GM21360 (cell line): Measurements from ENCODE around the gene ANO3.
A peak's percentile ranks its signal among the peaks of the same experiment; 100 is the strongest.
"Not testable (repeated sequence)": the region's sequence is repeated elsewhere in the genome, so short reads cannot be mapped to it uniquely, and the experiment has no call there.

ENCODE experiments used
- ATAC-seq: cut with Tn5 transposase; IDR thresholded peaks from one replicate; pipeline ENCODE4 v1.9.1; 2021; ENCODE audit warnings: mild to moderate bottlenecking, moderate library complexity; ENCODE audit not compliant: unreplicated experiment

Gene ANO3

GRCh38 chr11:26331911-26332571, at the start of gene ANO3:
Gene ANO3 (plus strand): TSS chr11:26332130. CDS start chr11:26332276, 146 bp downstream.
- peak; percentile 98 for ATAC-seq

GRCh38 chr11:26283852-26284408, 48.0 kb upstream of the ANO3 start:
- ATAC-seq = no peak

DNA sequence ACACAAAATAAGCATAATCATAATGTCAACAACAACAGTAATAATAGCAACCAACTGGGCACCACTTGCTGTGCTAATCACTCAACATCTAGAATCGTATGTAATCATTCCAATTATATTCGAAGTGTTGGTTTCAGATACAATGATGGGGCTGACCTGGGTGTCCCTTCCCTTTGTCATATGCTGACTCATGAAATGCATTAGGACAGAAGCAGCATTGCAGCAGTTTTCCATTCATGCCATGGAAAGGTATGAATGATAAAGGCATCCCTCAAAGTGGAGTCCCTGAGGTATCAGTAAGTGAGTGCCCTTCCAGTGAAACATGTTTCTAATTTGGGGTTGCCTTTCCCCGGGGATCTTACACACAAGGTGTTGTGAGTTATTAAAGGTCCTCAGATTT, 46.3 kb upstream of the ANO3 start:
- ATAC-seq = no peak

GRCh38 chr11:26286472-26287066, 45.4 kb upstream of the ANO3 start:
- ATAC-seq = no peak

- no peak for ATAC-seq
Observed at GRCh38 chr11:26287067-26287518, 44.8 kb upstream of the ANO3 start.

GRCh38 chr11:26297189-26297975, 34.5 kb upstream of the ANO3 start:
- ATAC-seq = peak; percentile 90

DNA sequence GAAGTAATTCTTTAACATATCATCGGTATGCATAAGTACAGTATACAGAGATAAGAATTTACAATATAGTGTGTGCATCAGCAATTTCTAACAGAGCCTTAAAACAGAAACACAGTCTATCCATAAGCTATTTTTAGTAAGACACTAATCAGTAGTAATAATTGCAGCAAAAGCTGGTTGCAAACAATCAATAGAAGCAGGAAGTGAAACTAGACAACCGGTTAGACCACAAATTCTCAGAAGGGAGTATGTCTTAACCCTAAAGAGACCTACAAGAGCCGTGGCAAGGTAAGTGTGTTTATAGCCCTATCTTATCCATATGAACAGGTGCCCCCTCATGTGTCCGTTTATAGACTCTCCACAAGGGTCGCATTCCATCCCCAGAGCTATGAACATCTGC, 15.6 kb upstream of the ANO3 start:
- ATAC-seq = not testable (repeated sequence)

GRCh38 chr11:26319906-26320305, 12.0 kb upstream of the ANO3 start:
- ATAC-seq = no peak

GRCh38 chr11:26321516-26321915, 10.4 kb upstream of the ANO3 start:
- no peak for ATAC-seq

GRCh38 chr11:26322335-26323067, 9.4 kb upstream of the ANO3 start:
- no peak for ATAC-seq

- no peak for ATAC-seq
Observed at GRCh38 chr11:26323837-26324236, 8.1 kb upstream of the ANO3 start.

- ATAC-seq = no peak
Observed at GRCh38 chr11:26324270-26324669, 7.7 kb upstream of the ANO3 start.

DNA sequence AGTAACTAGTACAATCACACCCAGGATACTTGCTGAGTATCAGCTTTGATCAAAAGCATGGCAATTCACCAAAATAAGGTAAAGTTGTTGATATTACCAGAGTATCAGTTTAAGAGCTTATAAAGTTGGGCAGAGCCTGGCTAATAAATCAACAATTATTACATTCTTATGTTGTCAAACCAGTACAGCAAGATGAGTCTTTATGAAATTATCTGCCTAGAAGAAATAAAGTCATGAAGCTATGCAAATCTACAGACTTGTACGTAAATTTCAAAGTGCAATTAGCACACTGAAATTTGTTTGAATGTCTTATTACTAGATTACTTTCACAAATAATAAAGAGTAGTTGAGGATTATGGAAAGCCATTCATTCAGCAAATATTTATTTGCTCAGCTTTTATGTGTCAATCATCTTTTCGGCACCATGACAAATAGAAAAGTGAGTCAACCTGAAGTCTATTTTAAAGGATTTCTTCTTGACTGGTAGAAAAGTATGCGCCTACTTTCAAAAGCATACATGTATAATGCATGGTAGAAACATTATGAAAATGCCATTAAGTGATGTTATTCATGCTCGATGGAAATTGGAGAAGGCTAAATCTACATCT, 5.0 kb upstream of the ANO3 start:
- ATAC-seq = no peak

DNA sequence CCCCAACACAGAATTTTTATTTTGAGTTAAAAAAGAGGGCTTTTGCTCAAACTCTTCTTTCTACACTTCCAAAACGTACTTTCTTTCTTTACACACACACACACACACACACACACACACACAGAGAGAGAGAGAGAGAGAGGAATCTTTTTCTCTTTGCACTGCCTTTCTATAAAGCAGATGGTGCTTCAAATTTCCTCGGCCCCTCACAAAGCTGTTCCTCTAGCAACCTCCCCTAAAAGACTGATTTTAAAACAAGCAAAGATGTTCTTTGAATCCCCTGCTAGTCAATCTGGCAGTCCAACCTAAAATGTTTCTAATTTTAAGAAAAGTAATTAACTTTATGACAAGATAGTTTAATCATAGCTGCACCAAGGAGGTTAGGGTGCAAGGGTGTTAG, 2.7 kb upstream of the ANO3 start:
- ATAC-seq = no peak

DNA sequence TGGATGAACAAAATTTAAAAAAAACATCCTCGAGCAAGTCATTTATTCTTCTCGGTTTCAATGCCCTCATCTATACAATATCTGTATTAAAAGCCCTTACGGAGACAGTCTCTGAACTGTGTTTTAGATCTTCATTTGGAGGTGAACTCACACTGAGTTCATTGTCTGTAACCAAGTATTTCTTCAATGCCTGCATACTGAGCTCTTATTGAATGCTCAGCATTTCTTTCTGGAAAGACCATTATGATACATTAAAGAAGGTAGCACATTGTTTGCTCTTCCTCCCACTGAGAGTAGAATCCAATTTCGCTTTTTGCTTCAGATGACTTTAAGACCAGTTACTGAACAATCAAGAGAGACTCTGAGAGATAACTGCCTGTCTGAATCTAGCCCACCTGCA, 1.7 kb upstream of the ANO3 start:
- no peak for ATAC-seq

DNA sequence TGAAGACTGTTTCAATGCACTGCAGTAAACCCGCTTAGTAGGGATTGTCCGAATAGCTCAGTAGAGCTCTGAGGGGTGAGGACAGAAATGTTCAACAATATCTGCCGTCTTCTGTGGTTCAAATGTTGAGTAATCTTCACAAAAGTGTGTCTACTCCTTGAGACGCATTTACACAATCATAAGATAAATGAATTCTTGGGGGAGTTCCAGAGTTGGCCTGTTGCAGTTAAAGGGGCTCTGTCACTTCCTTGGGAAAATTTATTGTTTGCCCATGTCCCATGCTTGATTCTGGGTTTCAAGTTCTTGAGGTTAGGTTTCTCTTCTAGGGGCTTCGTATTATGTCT, 614 bp downstream of the ANO3 start:
- no peak for ATAC-seq

DNA sequence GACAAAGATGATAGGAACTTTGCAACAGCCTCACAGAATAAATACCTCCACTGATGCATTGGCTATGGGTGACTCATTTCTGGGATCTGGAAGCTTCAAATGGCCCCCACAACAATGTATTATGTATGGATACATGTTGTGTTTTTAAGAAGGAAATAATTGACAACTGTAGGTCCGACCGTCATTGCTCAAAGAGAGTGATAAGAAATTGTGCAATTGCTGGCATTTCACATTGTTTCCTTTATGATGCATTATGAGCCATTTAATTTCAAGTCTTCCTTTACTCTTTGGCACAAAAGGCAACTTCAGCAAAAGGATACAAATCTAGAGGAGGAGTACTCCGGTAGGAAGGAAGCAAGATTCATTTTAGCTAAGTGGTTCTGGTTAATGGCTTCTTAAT, 2.0 kb downstream of the ANO3 start:
- no peak for ATAC-seq

DNA sequence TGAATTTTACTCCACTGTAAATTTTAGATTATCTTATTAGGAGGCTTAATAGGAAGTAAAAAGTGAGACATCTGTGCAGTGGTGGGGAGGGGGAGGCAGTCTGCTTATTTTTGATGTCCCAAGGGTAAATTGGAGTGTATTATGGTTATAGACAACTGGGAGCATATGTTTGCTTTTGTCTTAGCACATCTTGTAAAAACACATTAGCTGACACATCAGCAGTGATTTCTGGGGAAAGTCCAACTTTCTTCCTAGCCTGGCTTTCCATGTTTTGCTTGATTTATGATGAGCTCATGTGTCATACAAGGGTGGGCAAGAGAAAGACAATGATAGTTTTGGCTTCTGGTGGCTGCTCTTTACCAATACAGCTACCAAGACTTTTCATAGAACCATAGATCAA, 4.0 kb downstream of the ANO3 start:
- no peak for ATAC-seq

- ATAC-seq = no peak
Observed at GRCh38 chr11:26344647-26345046, 12.7 kb downstream of the ANO3 start.

GRCh38 chr11:26348776-26349175, 16.8 kb downstream of the ANO3 start:
- ATAC-seq = no peak

- ATAC-seq = no peak
Observed at GRCh38 chr11:26350002-26350401, 18.1 kb downstream of the ANO3 start.
